Activated naive CD4-positive, alpha-beta T cell treated with anti-CD3 and anti-CD28 coated beads, Interleukin-2, amount 50 U/mL, for 72 hours (primary cell): ENCODE measurements around the gene ADAM33. TPM values are rescaled to one million over a fixed set of nuclear protein-coding genes. Genes with fewer than 3 reads are reported as not detected.

Experiments used
- ATAC-seq, 2 donors: fragments of 150-1000 bp; cut with Tn5 transposase; 2 replicates each; pipeline ENCODE4 v1.10.0; 2021; ENCODE audit warnings: mild to moderate bottlenecking in 2 of 2, moderate library complexity in 2 of 2
- DNase-seq, 2 donors: peaks; one replicate each; pipeline ENCODE4 v3.0.0; 2021 to 2022; ENCODE audit warnings: low spot score in 2 of 2
- H3K27ac Mint-ChIP-seq, 2 donors: one replicate each; pipeline ENCODE4 v1.8.0; 2022; ENCODE audit warnings: mild to moderate bottlenecking in 2 of 2, mixed read lengths in 2 of 2
- H3K36me3 Mint-ChIP-seq, 2 donors: one replicate each; pipeline ENCODE4 v1.8.0; 2022; ENCODE audit warnings: mixed read lengths in 2 of 2
- H3K9me3 Mint-ChIP-seq, 2 donors: one replicate each; pipeline ENCODE4 v1.8.0; 2022; ENCODE audit warnings: mixed read lengths in 2 of 2
- total RNA-seq, 2 donors: library from RNA; stranded (reverse); gene quantifications; one replicate each; pipeline ENCODE4 v1.2.3, GENCODE V29; 2022

ADAM33 gene
- total RNA-seq, 2 donors from 2014 or later = not detected

DNA sequence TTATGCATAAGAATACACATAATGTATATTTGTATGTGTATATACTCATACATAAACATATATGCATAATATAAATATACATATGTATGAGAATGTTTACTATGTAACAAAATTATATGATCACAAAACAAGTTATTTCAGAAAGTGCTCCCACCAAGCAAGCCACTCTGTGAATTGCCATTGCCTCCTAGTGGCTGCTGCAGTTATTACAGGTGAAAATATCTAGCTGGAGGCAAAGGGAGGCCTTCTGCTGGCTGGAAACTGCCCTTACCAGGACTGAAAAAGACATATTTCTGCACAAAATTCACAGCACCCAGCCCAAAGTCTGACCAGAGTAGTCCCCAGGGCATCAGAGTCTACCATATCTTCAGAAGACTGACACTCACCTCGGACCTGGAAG is 14.4 kb upstream of the ADAM33 start:
- ATAC-seq (no peak), DNase-seq (no peak)
- Mint-ChIP-seq H3K27ac (no peak overlapping the region), H3K9me3 (no peaks in the 10 kb centered on the region), H3K36me3 (no peaks in the 10 kb centered on the region)

DNA sequence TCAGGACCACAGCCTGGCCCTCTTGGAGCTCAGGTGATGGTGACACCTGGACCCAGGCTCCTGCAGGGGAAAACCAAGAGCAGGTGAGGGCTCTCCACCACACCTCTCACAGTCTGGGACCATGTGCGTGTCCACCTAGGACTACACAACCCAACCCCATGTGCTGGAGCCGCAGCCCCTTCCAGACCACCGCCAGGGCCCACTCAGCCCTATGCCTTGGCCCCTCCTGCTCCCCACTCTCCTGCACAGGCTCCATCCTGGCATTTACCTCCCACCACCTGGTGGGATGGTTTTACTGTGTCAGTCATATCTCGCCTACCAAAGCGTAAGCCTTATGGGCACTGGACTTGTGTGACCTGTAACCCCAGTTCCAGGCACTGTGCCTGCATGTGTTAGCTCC is 13.1 kb upstream of the ADAM33 start:
- ATAC-seq (no peak), DNase-seq (no peak)
- Mint-ChIP-seq H3K9me3 (no peaks in the 10 kb centered on the region), H3K36me3 (no peaks in the 10 kb centered on the region), H3K27ac (no peak overlapping the region)

DNA sequence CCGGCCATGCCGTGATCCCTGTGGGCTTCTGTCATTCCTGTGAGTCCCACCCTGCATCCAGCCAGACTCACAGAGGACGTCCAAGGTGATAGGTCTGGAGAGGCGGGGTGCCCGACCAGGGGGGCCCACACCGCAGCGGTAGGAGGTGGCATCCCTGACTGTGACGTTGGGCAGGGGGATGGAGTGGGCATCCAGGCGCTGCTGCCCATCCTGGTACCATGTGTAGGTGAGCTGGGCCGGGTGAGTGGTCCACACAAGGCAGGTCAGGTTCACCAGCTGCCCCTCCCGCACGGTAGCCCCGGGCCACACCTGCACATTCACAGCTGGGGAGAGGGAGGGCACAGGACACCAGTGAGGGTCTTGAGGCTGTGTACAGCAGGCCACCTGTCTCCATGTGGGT is 11.6 kb upstream of the ADAM33 start:
- Mint-ChIP-seq H3K9me3 (no peaks in the 10 kb centered on the region), H3K36me3 (no peaks in the 10 kb centered on the region), H3K27ac (no peak overlapping the region)
- no peak for ATAC-seq
- DNase-seq = no peak

DNA sequence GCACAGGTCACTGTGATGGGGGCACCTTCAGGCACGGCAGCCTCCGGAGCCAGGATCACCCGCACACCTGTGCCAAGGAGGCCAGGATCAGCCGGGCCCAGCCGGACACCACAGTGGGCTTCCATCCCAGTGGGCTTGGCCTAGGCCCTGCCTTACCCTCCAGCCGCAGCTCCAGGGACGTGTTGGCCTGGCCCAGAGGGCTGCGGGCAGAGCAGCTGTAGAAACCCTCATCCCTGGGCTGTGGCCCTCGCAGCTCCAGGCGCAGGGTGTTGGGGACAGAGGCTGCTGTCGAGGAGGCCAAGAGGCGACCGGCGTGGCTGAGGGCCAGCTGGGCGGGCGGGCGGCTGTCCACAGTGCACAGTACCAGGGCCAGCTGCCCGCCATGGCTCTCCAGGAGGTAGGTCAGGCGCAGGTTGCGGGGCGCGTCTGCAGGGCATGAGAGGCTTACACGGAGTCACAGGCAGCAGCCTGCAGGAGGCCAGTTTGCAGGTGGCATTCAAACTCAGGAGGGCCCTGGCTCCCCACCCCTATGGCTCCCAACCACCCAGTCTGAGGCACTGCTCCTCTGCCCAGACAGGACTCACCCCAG is 11.0 kb upstream of the ADAM33 start:
- DNase-seq (no peak), ATAC-seq (no peak)
- no peak overlapping the region for H3K27ac Mint-ChIP-seq
- no peaks in the 10 kb centered on the region for H3K9me3 Mint-ChIP-seq
- no peaks in the 10 kb centered on the region for H3K36me3 Mint-ChIP-seq

DNA sequence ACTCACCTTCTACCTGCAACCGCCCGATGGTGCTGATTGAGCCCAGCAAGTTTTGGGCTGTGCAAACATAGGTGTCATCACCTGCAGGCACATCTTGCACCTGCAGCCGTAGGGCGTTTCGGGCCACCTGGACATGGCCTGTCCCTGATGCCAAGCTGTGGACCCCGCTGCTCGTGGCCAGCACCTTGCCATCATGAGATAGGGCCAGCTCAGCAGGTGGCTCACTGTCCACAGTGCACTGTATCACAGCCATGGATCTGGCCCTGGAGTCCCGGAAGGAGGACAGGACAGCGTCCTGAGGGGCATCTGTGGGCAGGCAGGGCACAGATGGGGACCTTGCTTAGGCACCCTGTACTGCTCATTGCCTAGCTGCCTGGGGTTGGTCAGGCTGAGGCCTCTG is 10.1 kb upstream of the ADAM33 start:
- ATAC-seq (no peak), DNase-seq (no peak)
- no peak overlapping the region for H3K27ac Mint-ChIP-seq
- no peaks in the 10 kb centered on the region for H3K36me3 Mint-ChIP-seq
- H3K9me3 Mint-ChIP-seq = no peaks in the 10 kb centered on the region

DNA sequence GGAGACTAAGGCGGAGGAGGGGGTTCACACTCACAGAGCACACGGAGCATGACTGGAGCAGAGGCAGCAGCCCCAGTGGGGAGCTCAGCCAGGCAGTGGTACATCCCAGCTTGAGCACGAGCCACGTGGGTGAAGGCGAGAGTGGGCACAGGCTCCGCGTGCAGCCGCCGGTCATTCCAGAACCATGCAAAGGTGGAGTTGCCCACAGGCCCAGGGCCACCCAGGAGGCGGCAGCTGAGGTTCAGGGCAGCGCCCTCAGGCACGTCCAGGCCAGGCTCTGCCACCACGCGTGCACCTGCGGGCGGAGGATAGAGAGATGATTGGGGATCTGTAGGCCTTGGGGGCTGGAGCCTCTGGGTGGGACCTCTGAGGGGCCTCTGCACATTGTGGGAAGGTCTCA is 9.5 kb upstream of the ADAM33 start:
- no peaks in the 10 kb centered on the region for H3K36me3 Mint-ChIP-seq
- DNase-seq (no peak), ATAC-seq (no peak)
- no peaks in the 10 kb centered on the region for H3K9me3 Mint-ChIP-seq
- no peak overlapping the region for H3K27ac Mint-ChIP-seq

DNA sequence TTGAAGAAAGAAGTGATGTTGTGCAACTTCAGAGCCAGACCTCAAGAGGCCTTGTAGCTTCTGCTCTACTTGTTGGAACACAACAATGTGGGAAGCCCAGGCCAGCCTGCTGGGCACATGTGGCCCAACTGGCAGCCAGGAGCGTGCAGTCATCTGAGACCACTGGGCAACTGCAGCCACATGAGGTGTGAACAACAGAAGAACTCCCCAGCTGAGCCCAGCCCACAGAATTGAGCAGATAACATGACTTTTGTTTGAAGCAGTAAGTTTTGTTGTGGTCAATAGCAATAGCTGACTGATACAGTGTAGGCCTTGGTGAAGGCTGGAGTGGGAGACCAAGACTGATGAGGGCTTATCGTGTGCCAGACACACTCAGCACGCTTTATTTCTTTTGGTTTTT is 8.6 kb upstream of the ADAM33 start:
- DNase-seq (no peak), ATAC-seq (no peak)
- Mint-ChIP-seq H3K27ac (no peak overlapping the region), H3K9me3 (no peaks in the 10 kb centered on the region), H3K36me3 (no peaks in the 10 kb centered on the region)

DNA sequence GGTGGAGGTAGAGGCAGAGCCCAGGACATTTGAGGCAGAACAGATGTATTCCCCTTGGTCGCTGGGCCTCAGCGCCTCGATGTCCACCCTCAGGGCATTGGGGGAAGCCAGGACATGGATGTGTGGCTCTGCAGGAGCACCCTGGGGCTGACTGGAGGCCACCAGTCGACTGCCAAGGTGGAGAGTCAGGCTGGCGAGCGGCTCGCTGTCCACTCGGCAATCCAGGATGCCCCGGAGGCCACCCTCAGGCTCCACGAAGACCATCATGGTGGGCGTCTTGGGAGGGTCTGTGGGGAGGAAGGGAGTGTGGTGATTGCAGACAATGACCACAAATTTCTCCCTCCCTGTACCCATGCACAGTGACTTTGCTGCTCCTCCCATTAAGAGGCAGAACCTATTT is 8.2 kb upstream of the ADAM33 start:
- Mint-ChIP-seq H3K9me3 (no peaks in the 10 kb centered on the region), H3K27ac (no peak overlapping the region), H3K36me3 (no peaks in the 10 kb centered on the region)
- no peak for ATAC-seq
- DNase-seq = no peak

DNA sequence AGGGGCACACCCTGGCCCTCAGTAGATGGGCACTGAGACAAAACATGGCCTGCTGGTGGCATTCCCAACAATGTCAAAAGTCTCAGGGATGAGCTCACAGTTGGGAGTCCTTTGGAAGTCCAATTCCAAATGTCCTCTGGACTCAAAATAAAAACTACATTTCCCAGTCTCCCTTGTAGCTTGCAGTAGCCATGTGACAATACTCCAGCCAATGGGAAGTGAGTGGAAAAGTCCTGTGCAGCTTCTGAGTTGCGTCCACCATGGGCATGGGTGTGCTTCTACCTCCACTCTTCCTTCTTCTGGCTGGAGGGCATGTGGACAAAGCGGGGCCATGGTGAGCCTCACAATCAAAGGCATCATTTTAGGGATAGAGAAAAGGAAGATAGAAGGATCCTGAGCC is 5.8 kb upstream of the ADAM33 start:
- no peaks in the 10 kb centered on the region for H3K9me3 Mint-ChIP-seq
- no peaks in the 10 kb centered on the region for H3K36me3 Mint-ChIP-seq
- no peak overlapping the region for H3K27ac Mint-ChIP-seq
- no peak for ATAC-seq
- DNase-seq = no peak

DNA sequence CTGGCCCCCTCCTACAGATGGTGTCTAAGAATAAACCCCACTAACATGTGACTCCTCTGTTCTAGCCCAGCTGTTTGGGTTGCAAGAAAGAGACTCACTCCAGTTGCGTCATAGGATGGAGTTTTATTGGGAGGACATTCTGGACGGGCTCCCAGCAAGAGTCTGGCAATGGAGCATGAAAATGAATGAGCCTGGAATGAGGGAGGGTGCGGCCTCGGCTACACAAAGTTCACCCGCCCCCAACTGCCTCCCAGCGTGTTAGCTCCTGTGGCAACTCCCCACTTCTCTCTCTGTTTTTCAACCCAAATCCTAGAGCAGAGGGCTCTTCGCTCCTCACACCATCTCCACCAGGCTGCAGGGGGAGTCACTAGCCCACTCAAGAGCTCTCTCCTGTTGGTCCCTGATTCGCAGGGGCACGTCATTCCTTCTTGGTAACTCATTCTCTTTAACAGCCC is 5.1 kb upstream of the ADAM33 start:
- no peak for ATAC-seq
- DNase-seq = no peak
- no peak overlapping the region for H3K27ac Mint-ChIP-seq

DNA sequence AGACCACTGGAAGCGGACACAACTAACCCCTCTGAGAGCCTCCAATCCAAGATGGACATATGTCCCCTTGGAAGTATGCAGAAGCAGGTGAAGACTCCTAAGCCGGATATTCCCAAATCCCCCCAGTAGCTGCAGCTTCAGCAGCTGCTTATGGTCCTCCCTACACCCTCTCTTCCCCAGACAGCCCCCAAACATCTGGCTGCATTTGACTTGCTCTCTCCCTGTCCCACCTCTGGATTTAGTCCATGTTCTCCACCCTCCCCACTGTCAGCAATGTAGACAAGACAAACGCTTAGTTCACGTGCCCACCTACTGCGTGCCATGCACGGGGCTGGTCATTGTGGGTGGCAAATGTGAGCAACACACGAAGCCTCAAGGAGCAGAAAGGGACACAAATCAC is 4.6 kb upstream of the ADAM33 start:
- no peaks in the 10 kb centered on the region for H3K36me3 Mint-ChIP-seq
- no peak overlapping the region for H3K27ac Mint-ChIP-seq
- no peaks in the 10 kb centered on the region for H3K9me3 Mint-ChIP-seq
- DNase-seq (no peak), ATAC-seq (no peak)

More for the DNA sequence above, 5.1 kb upstream of the ADAM33 start:
- Mint-ChIP-seq H3K36me3 (no peaks in the 10 kb centered on the region), H3K9me3 (no peaks in the 10 kb centered on the region)

DNA sequence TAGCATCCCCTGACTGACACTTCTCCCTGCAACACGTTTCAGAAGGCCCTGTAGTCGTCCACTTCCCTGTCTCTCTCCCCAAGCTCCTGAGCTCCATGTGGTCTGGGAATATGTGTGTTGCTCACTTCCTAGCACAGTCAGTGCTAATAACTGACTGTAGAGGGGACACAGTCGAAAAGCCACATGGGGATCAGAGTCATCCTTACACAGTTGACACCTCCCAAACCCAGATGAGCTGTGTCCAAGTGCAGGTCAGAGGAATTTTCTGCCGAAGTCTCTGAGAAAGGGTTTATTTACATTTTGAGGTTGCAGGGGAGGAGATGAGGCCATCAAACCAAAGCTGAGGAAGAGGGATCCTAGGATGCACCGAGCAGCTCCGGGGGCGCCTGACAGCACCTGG is 3.5 kb upstream of the ADAM33 start:
- ATAC-seq (no peak), DNase-seq (no peak)
- H3K36me3 Mint-ChIP-seq = no peaks in the 10 kb centered on the region
- H3K9me3 Mint-ChIP-seq = no peaks in the 10 kb centered on the region
- no peak overlapping the region for H3K27ac Mint-ChIP-seq

DNA sequence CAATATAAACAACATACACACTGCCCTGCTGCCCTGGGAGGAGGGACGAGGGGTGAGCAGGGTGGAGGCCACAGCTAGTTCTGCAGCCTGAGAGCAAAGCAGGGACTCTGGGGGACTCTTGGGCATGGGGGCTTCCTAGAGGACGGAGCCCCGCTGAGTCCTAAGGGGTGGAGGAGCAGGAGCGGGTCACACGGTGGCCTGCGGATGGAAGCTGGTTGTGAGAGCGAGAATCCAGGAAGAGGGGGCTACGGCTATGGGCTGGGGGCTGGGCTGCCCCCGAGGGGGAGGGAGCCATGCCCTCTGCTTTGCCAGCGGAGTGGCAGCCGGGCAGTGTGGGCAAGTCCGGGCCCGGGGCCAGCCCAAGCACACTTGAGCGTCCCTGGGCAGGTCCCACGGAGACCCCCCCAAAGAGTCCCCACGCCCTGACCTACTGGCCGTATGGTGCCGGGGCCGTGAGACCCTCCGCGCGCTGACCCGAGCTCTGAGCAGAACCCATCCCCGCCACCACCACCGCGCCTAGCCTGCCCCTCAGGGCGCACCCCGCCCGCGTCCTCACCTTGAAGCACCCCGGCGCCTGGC is 369 bp downstream of the ADAM33 start:
- no peak for ATAC-seq
- no peak for DNase-seq
- Mint-ChIP-seq H3K27ac (no peak overlapping the region), H3K9me3 (no peaks in the 10 kb centered on the region), H3K36me3 (no peaks in the 10 kb centered on the region)

DNA sequence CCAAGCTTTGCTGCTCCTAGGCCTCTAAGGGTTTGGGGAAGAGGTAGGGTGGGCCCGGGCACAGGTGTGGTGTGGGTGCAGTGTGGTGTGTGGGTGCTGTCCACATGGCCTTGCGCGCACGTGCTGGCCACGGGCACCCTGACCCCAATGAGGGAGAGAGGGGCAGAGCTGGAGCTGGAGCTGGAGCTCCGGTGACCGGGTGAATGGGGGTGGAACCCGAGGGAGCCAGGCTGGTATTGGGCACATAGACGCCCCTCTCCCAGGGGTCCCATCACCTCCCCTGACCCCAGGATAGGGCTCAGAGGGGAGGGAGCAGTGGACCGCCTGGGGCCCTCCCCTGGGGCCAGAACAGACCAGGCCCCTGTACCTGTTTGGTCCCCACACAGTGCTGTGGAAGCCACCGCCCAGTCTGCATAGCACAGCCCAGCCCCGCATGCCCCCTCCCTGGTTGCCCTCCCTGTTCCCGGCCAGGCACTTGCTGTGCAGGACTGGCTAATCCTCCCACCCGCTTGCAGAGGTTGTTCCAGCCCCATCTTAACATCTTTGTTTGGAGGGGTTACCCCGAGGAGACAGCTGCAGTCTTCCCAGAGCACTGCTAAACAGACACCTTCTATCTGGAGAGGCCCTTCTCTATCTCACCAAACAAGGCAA is 984 bp downstream of the ADAM33 start:
- ATAC-seq (no peak), DNase-seq (no peak)
- Mint-ChIP-seq H3K9me3 (no peaks in the 10 kb centered on the region), H3K27ac (no peak overlapping the region), H3K36me3 (no peaks in the 10 kb centered on the region)

DNA sequence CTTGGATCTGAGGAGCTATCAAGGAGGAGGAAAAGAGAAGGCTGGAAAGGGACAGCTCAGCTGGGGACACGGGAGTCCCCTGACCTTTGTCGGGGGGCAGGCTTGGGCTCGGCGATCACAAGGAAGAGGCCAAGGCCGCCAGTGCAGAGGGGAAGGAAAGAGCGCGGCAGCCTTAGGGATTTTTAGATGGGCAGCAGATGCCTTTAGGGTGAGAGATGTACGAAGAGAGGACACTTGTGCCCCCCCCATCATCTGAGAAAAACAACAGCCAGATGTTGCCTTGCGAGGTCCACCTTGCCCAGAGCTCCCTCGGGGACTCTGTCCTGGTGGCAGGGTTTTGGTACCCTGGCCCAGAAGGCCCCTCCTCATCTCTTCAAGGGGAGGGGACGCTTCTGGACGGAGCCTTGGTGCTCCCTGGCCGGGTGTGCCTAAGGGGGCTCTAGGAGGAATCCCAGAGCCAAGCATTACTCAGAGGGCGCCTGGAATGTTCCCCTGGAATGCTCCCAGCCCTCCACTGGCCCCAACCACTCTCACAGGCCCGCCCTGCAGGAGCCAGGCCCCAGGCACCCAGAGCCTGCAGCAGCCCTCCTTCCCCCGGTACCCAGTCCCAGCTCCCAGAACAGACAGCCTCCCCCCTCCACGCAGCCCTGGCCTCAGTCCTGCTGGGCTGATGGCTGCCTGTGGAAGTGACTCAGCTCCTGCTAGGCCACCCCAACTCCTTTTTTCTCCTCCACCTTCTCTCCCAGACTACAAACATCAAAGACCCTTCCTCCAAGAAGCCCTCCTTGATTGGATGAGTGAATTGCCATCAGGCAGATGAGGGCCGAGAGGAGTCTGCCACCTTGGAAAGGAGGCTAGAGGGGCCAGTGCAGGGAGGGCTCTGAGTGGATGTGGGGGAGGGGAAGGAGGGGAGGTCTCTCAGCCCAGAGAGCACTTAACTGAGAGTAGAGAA is 1.8 kb downstream of the ADAM33 start:
- Mint-ChIP-seq H3K36me3 (no peaks in the 10 kb centered on the region), H3K27ac (no peak overlapping the region), H3K9me3 (no peaks in the 10 kb centered on the region)
- ATAC-seq (no peak), DNase-seq (no peak)

DNA sequence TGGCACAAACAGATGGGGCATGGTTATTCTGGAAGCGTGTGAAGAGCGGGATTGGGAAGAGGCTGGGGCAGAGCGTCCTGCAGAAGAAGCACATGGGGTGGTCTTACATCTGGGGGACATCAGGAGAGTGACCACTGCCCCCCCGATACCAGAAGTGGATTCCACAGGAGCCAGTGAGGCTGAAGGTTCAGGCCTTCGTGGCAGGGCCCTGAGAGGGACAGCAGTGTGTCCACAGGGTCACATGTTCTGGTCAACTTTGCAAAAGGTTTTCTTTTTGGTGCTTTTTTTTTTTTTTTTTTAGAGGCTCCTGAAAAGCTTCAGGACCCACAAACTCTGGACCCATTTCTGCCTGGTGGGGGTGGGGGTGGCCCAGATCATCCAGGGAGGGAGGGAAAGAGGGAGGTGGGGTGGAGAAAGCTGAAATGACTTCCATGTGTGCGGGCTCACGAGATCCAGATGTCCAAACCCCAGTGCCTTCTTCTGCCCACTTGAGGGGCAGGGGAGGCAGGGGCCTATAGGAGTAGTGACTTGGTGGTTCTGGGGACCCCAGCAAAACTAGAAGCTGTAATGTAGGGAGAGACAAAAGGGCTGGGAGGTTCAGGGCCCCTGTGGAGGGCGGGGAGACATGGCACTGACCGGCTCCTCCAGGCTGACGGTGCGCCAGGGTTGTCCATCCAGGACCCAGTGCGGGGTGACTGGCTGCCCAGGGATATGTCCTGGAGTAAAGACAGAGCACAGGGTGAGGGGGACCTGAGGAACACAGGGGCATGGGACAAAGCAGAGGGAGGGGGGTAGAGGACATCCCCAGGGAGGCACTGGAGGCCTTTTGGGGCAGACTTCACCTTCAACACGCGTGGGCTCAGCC is 2.7 kb downstream of the ADAM33 start:
- ATAC-seq (no peak), DNase-seq (no peak)
- H3K9me3 Mint-ChIP-seq = no peaks in the 10 kb centered on the region
- no peaks in the 10 kb centered on the region for H3K36me3 Mint-ChIP-seq
- H3K27ac Mint-ChIP-seq = no peak overlapping the region
